H1 (cell line): ENCODE measurements around the gene IRF5. TPM values are rescaled to one million over a fixed set of nuclear protein-coding genes. Genes with fewer than 3 reads are reported as not detected.
A peak's percentile ranks its signal among the peaks of the same experiment; 100 is the strongest.

Source experiments
- CTCF ChIA-PET: fragments of 300-600 bp; sonication (Branson Sonifier 250); formaldehyde crosslinking; loops from one replicate; lab custom pipeline; 2021; ENCODE audit not compliant: partially characterized antibody; lab: Charles Lee
- POLR2A ChIA-PET: fragments of 300-600 bp; sonication (Branson Sonifier 250); formaldehyde crosslinking; loops from one replicate; lab custom pipeline; 2021; ENCODE audit warnings: inconsistent platforms; ENCODE audit not compliant: partially characterized antibody; lab: Charles Lee
- DNase-seq, 2 experiments: peaks; one replicate each; pipeline versions ENCODE4 v3.0.0 to v3.0.0-alpha.2; 2010 to 2022; ENCODE audit warnings: low spot score in 2 of 2, low read depth in 1 of 2, mixed read lengths in 1 of 2
- FAIRE-seq: peaks from 2 replicates; lab custom pipeline; 2011; peaks lifted over from hg19 to GRCh38; lab: Jason Lieb, UNC
- H2AFZ ChIP-seq: 2 replicates; pipeline ENCODE4 v1.8.1; 2012; ENCODE audit warnings: low read length, inconsistent platforms
- H2AK5ac ChIP-seq: 2 replicates; pipeline ENCODE4 v1.6.1; 2013; ENCODE audit warnings: low read depth, low read length
- H2BK120ac ChIP-seq: replicated peaks from 2 replicates; pipeline ENCODE3; 2013; ENCODE audit warnings: low read depth, low read length, inconsistent platforms
- H2BK12ac ChIP-seq: 2 replicates; pipeline ENCODE4 v1.6.1; 2013; ENCODE audit warnings: low read depth, low read length
- H2BK15ac ChIP-seq: 2 replicates; pipeline ENCODE4 v1.6.1; 2013; ENCODE audit warnings: low read length
- H2BK20ac ChIP-seq: 2 replicates; pipeline ENCODE4 v1.6.1; 2013; ENCODE audit warnings: low read length
- H2BK5ac ChIP-seq: 2 replicates; pipeline ENCODE4 v1.6.1; 2013; ENCODE audit warnings: low read depth, low read length
- H3K14ac ChIP-seq: 2 replicates; pipeline ENCODE4 v1.6.1; 2013; ENCODE audit warnings: inconsistent platforms; ENCODE audit not compliant: insufficient read length
- H3K18ac ChIP-seq: 2 replicates; pipeline ENCODE4 v1.6.1; 2013; ENCODE audit warnings: low read length; ENCODE audit errors: extremely low read depth
- H3K23ac ChIP-seq: 2 replicates; pipeline ENCODE4 v1.6.1; 2013; ENCODE audit warnings: inconsistent platforms; ENCODE audit not compliant: insufficient read length
- H3K23me2 ChIP-seq: 2 replicates; pipeline ENCODE4 v1.6.1; 2013; ENCODE audit warnings: low read depth, low read length
- H3K27ac ChIP-seq: 2 replicates; pipeline ENCODE4 v1.6.1; 2011; ENCODE audit warnings: low read depth, low read length, inconsistent platforms
- H3K27me3 ChIP-seq, 4 experiments: replicated peaks in 1 of 4; 1 replicate in 1 of 4; 2 replicates in 3 of 4; pipeline versions ENCODE4 v1.6.1 to v1.8.1; 2011 to 2013; ENCODE audit warnings: low read length in 3 of 4, mild to moderate bottlenecking in 3 of 4, inconsistent platforms in 2 of 4, mixed read lengths in 2 of 4, moderate library complexity in 1 of 4; ENCODE audit not compliant: control insufficient read depth in 3 of 4, insufficient read depth in 3 of 4; ENCODE audit errors: extremely low read depth in 1 of 4
- H3K36me3 ChIP-seq, 4 experiments: 2 replicates each; pipeline versions ENCODE4 v1.6.1 to v1.8.1; 2011 to 2013; ENCODE audit warnings: mild to moderate bottlenecking in 4 of 4, low read length in 3 of 4, moderate library complexity in 2 of 4, control low read depth in 1 of 4, inconsistent platforms in 1 of 4; ENCODE audit not compliant: insufficient read depth in 4 of 4, control insufficient read depth in 2 of 4
- H3K4ac ChIP-seq: replicated peaks from 2 replicates; pipeline ENCODE3; 2013; ENCODE audit warnings: low read length, low read depth, mixed read lengths, inconsistent platforms; ENCODE audit not compliant: insufficient read length
- H3K4me1 ChIP-seq, 4 experiments: replicated peaks in 1 of 4; 1 replicate in 1 of 4; 2 replicates in 3 of 4; pipeline versions ENCODE4 v1.6.1 to v1.8.1; 2011 to 2013; ENCODE audit warnings: low read length in 3 of 4, inconsistent platforms in 2 of 4, mixed read lengths in 1 of 4; ENCODE audit not compliant: insufficient read depth in 4 of 4, control insufficient read depth in 3 of 4
- H3K4me2 ChIP-seq, 2 experiments: 2 replicates each; pipeline versions ENCODE4 v1.6.1 to v1.8.1; 2011 to 2013; ENCODE audit warnings: low read depth in 2 of 2, low read length in 2 of 2, control low read depth in 1 of 2, inconsistent platforms in 1 of 2, mild to moderate bottlenecking in 1 of 2; ENCODE audit not compliant: insufficient read depth in 1 of 2
- H3K4me3 ChIP-seq, 4 experiments: fragments of 200-600, 300-600 bp in 1 of 4; sonication (generic), shearing (Covaris generic), sonication (Bioruptor Twin) in 1 of 4; 2 replicates each; pipeline versions ENCODE4 v1.5.1 to v1.8.1; 2011 to 2016; ENCODE audit warnings: low read length in 4 of 4, low read depth in 3 of 4, control low read depth in 2 of 4, inconsistent platforms in 2 of 4, mild to moderate bottlenecking in 2 of 4, mixed read lengths in 1 of 4, moderate library complexity in 1 of 4; ENCODE audit not compliant: insufficient read depth in 2 of 4; ENCODE audit errors: extremely low read depth in 1 of 4
- H3K56ac ChIP-seq: replicated peaks from 2 replicates; pipeline ENCODE3; 2013; ENCODE audit warnings: low read depth, mild to moderate bottlenecking, mixed read lengths, low read length, inconsistent platforms; ENCODE audit not compliant: insufficient read length
- H3K79me1 ChIP-seq: 2 replicates; pipeline ENCODE4 v1.6.1; 2013; ENCODE audit warnings: low read depth, low read length, control low read depth
- H3K79me2 ChIP-seq, 2 experiments: 2 replicates each; pipeline versions ENCODE4 v1.6.1 to v1.8.1; 2012 to 2013; ENCODE audit warnings: low read length in 2 of 2, mild to moderate bottlenecking in 2 of 2, inconsistent platforms in 1 of 2; ENCODE audit not compliant: insufficient read depth in 2 of 2, control insufficient read depth in 1 of 2
- H3K9ac ChIP-seq, 4 experiments: replicated peaks in 1 of 4; 1 replicate in 1 of 4; 2 replicates in 3 of 4; pipeline versions ENCODE4 v1.6.1 to v1.8.1; 2011 to 2013; ENCODE audit warnings: low read depth in 3 of 4, low read length in 3 of 4, control low read depth in 2 of 4, mild to moderate bottlenecking in 2 of 4, moderate library complexity in 2 of 4, inconsistent platforms in 1 of 4; ENCODE audit errors: extremely low read depth in 1 of 4
- H3K9me3 ChIP-seq, 2 experiments: 2 replicates each; pipeline versions ENCODE4 v1.6.1 to v1.8.1; 2012 to 2013; ENCODE audit warnings: mild to moderate bottlenecking in 2 of 2, moderate library complexity in 2 of 2, control low read depth in 1 of 2, inconsistent platforms in 1 of 2, low read depth in 1 of 2, low read length in 1 of 2, mixed read lengths in 1 of 2; ENCODE audit not compliant: insufficient read depth in 2 of 2
- H4K20me1 ChIP-seq, 2 experiments: replicated peaks in 1 of 2; 2 replicates each; pipeline versions ENCODE3 to v1.8.1; 2011 to 2013; ENCODE audit warnings: inconsistent platforms in 2 of 2, low read length in 2 of 2, mild to moderate bottlenecking in 1 of 2; ENCODE audit not compliant: insufficient read depth in 2 of 2, control insufficient read depth in 1 of 2
- H4K5ac ChIP-seq: 2 replicates; pipeline ENCODE4 v1.6.1; 2013; ENCODE audit warnings: low read length, low read depth, mixed read lengths, inconsistent platforms; ENCODE audit not compliant: insufficient read length
- H4K8ac ChIP-seq: 2 replicates; pipeline ENCODE4 v1.8.0; 2013; ENCODE audit warnings: mild to moderate bottlenecking, moderate library complexity, low read length, inconsistent platforms; ENCODE audit not compliant: insufficient read depth; ENCODE audit errors: extremely low read depth
- H4K91ac ChIP-seq: replicated peaks from 2 replicates; pipeline ENCODE3; 2013; ENCODE audit warnings: low read length, mixed read lengths, inconsistent platforms; ENCODE audit not compliant: insufficient read length
- CEBPB ChIP-seq: IDR thresholded peaks from 2 replicates; pipeline ENCODE4 v1.6.1; 2012; ENCODE audit warnings: low read depth, low read length
- CHD1 ChIP-seq: IDR thresholded peaks from 2 replicates; pipeline ENCODE4 v1.6.1; 2012; ENCODE audit warnings: low read depth, low read length, improper control_type of control experiment
- KDM1A ChIP-seq: fragments of 200-600, 300-600 bp; sonication (generic); IDR thresholded peaks from 2 replicates; pipeline ENCODE4 v1.7.1; 2016; ENCODE audit warnings: mild to moderate bottlenecking, low read length, borderline replicate concordance
- KDM4A ChIP-seq: IDR thresholded peaks from one replicate; pipeline ENCODE4 v1.7.1; 2012; ENCODE audit warnings: low read depth, mild to moderate bottlenecking, moderate library complexity, low read length, inconsistent platforms; ENCODE audit not compliant: severe bottlenecking
- RNF2 ChIP-seq: fragments of 200-900, 300-1000 bp; sonication (generic); IDR thresholded peaks from 2 replicates; pipeline ENCODE4 v1.7.1; 2016; ENCODE audit warnings: borderline replicate concordance, low read depth, mild to moderate bottlenecking, antibody characterized with exemption, low read length; ENCODE audit not compliant: poor library complexity, severe bottlenecking; ENCODE audit errors: missing control alignments
- RXRA ChIP-seq: IDR thresholded peaks from 2 replicates; pipeline ENCODE4 v1.6.1; 2011; ENCODE audit warnings: low read depth, mild to moderate bottlenecking, low read length, moderate library complexity; ENCODE audit not compliant: insufficient read depth
- SIN3A ChIP-seq, 2 experiments: IDR thresholded peaks in 1 of 2; conservative IDR thresholded peaks in 1 of 2; 2 replicates each; pipeline ENCODE4 v1.6.1; 2011 to 2012; ENCODE audit warnings: low read length in 2 of 2, improper control_type of control experiment in 1 of 2, low read depth in 1 of 2, mild to moderate bottlenecking in 1 of 2
- SUZ12 ChIP-seq: fragments of 200-600 bp; sonication (generic); IDR thresholded peaks from 2 replicates; pipeline ENCODE4 v1.6.1; 2012; ENCODE audit warnings: mild to moderate bottlenecking, inconsistent platforms, low read length, moderate library complexity, mixed read lengths
- TAF1 ChIP-seq: IDR thresholded peaks from 2 replicates; pipeline ENCODE4 v1.6.1; 2011; ENCODE audit warnings: mild to moderate bottlenecking, low read depth, low read length
- TBP ChIP-seq: IDR thresholded peaks from 2 replicates; pipeline ENCODE4 v1.6.1; 2011; ENCODE audit warnings: low read depth, low read length, improper control_type of control experiment
- TEAD4 ChIP-seq: IDR thresholded peaks from 2 replicates; pipeline ENCODE4 v1.6.1; 2012; ENCODE audit warnings: low read depth, low read length, inconsistent platforms, mixed read lengths
- WGBS, 2 experiments: shearing (Covaris generic) in 1 of 2; methylation state at CpG; one replicate each; pipeline versions ENCODE4 v1.1.6 to v1.1.7; 2013 to 2015; ENCODE audit warnings: low lambda C conversion rate in 2 of 2, mixed read lengths in 2 of 2, inconsistent platforms in 1 of 2, low coverage in 1 of 2, missing lambda C conversion rate in 1 of 2; ENCODE audit not compliant: insufficient replicate concordance in 2 of 2, insufficient coverage in 1 of 2, insufficient read length in 1 of 2; ENCODE audit errors: extremely low coverage in 1 of 2, missing lambda C conversion rate in 1 of 2; 5-methylcytosine and 5-hydroxymethylcytosine counted together
- polyA plus RNA-seq, 7 experiments: library from polyadenylated mRNA; depleted of rRNA in 3 of 7; stranded (reverse) in 5 of 7; unstranded in 2 of 7; fragments of >200 nt in 5 of 7; fragments of 200-250 nt in 2 of 7; gene quantifications; 1 replicate in 5 of 7; 2 replicates in 1 of 7; 4 replicates in 1 of 7; pipeline versions ENCODE4 v1.2.1 to v1.2.3, GENCODE V29; 2011 to 2013; ENCODE audit warnings: missing spikeins in 2 of 7, mixed read lengths in 2 of 7
- total RNA-seq: library from RNA; stranded (reverse); fragmentation: NEBNext Ultra II Directional; extraction: Animal tissue kit (Norgen Biotek cat#: 25700); gene quantifications from 2 replicates; pipeline ENCODE4 v1.2.1, GENCODE V29; 2021
- TF ChIP-seq, protein P1 (sequence below): IDR thresholded peaks from 2 replicates; pipeline ENCODE4 v1.6.1; 2012; ENCODE audit warnings: inconsistent platforms

The IRF5 gene
- total and polyA plus RNA-seq, 2 of the 8 experiments (the other 6 are each of a cell fraction or from before 2014, with no cell fraction given) = 0.28 to 1.1 TPM

GRCh38 chr7:128937271-128937646, 468 bp upstream of the IRF5 start:
- H3K9me3 ChIP-seq = no peaks in the 10 kb centered on the region
- POLR2A ChIA-PET = interaction anchor here (1.6 kb wide), 1 partner anchor 11 kb away, joined by 7 read pairs; no protein-coding TSS in a partner anchor
- H2BK5ac ChIP-seq = no peak overlapping the region
- no peak for TF ChIP-seq KDM1A
- TF ChIP-seq TAF1 = no peak
- no peak for TF ChIP-seq CEBPB
- no peak for TF ChIP-seq RXRA
- no peak for TF ChIP-seq CHD1
- no peak for TF ChIP-seq KDM4A
- no peak for TF ChIP-seq SUZ12
- TF ChIP-seq TEAD4 = no peak
- TF ChIP-seq SIN3A (conservative IDR thresholded peaks at IDR 0.05 in 1 of 2, IDR thresholded peaks at IDR 0.05 in 1 of 2; ENCODE audit: low read depth in 1 of 2, low read length in 2 of 2) = no peak
- TF ChIP-seq TBP = no peak
- TF ChIP-seq, protein P1, sequence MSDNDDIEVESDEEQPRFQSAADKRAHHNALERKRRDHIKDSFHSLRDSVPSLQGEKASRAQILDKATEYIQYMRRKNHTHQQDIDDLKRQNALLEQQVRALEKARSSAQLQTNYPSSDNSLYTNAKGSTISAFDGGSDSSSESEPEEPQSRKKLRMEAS = no peak
- TF ChIP-seq RNF2 = no peak

More at GRCh38 chr7:128937271-128937646, 468 bp upstream of the IRF5 start:
- no peak overlapping the region for H3K56ac ChIP-seq
- peaks cover 0 to 3% of the 10 kb centered on the region in 2 experiments for H4K20me1 ChIP-seq
- H2BK120ac ChIP-seq = no peak overlapping the region
- no peak overlapping the region for H3K23ac ChIP-seq
- no peak overlapping the region for H4K5ac ChIP-seq
- H4K8ac ChIP-seq = peak overlapping the region; percentile 36; the same call in 1 of the 2 replicates
- peaks cover 24 to 60% (median 41%) of the 10 kb centered on the region in 4 experiments for H3K27me3 ChIP-seq
- peaks cover 0 to 7% (median 5%) of the 10 kb centered on the region in 4 experiments; a peak in 3 of 7 replicates for H3K4me1 ChIP-seq
- WGBS, 2 experiments = 62% methylated on average over 17 of the region's 17 CpGs; no CpG with 5 or more reads in 1 of the 2 experiments
- H3K27ac ChIP-seq = no peak overlapping the region
- H3K23me2 ChIP-seq = peaks cover 14% of the 10 kb centered on the region; the same call in 1 of the 2 replicates
- peak overlapping the region; percentile 22 to 69 (median 58); a peak in 7 of 8 replicates for H3K4me3 ChIP-seq
- no peaks in the 10 kb centered on the region for H3K36me3 ChIP-seq
- no peak overlapping the region for H3K4ac ChIP-seq
- FAIRE-seq = no peak
- H2BK20ac ChIP-seq = no peak overlapping the region
- no peak overlapping the region for H3K18ac ChIP-seq
- no peak overlapping the region for H2BK12ac ChIP-seq
- no peak overlapping the region for H4K91ac ChIP-seq
- H3K79me2 ChIP-seq = no peaks in the 10 kb centered on the region
- H3K4me2 ChIP-seq = peak overlapping the region; percentile 66 to 100
- no peak overlapping the region for H3K9ac ChIP-seq
- no peak overlapping the region for H2BK15ac ChIP-seq
- DNase-seq = no peak
- CTCF ChIA-PET = interaction anchor here (1.1 to 2.1 kb wide), 6 partner anchors 10 to 272 kb away, joined by 3 to 15 read pairs (median 4); no protein-coding TSS in a partner anchor
- H3K14ac ChIP-seq = no peak overlapping the region
- no peaks in the 10 kb centered on the region for H3K79me1 ChIP-seq
- H2AK5ac ChIP-seq = no peak overlapping the region
- no peak overlapping the region; the same call in 1 of the 2 replicates for H2AFZ ChIP-seq
